Measurements from ENCODE around the gene RTEL1. TPM values are rescaled to one million over a fixed set of nuclear protein-coding genes. Genes with fewer than 3 reads are reported as not detected.

RTEL1 gene
- total RNA-seq, 1 experiment from 2014 or later = 33.4 TPM

DNA sequence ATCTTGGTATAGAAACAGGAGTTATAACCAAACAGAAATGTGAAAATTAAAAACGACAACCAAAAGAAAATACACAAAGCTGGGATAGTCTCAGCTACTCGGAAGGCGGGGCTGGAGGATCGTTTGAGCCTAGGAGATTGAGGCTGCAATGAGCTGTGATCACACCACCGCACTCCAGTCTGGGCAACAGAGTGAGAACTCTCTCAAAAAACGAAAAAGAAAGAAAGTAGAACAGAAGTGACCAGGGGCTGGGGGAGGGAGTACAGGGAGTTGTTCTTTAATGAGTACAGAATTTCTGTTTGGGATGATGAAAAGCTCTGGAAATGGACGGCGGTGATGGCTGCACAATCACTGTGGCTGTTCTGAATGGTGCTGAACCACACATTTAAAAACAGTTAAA, 37.1 kb upstream of the RTEL1 start:
- no peak overlapping the region for H4K5ac ChIP-seq (ENCODE audit: insufficient read length, low read depth, low read length)
- no CpG with 5 or more reads among the region's 8 CpGs for WGBS (ENCODE audit: extremely low coverage, insufficient read length, low lambda C conversion rate)
- H2BK20ac ChIP-seq (ENCODE audit: low read depth, low read length, poor library complexity, severe bottlenecking) = no peak overlapping the region
- no peak overlapping the region for H3K18ac ChIP-seq (ENCODE audit: insufficient read length, low read depth, low read length)
- H3K27me3 ChIP-seq (ENCODE audit: insufficient read depth, low read length) = no peaks in the 10 kb centered on the region
- H3K9ac ChIP-seq (ENCODE audit: extremely low read depth, insufficient read length, low read length) = no peak overlapping the region
- H3K23me2 ChIP-seq (ENCODE audit: insufficient read length, low read depth, low read length, poor library complexity, severe bottlenecking) = peaks cover under 1% of the 10 kb centered on the region
- H3K4ac ChIP-seq (ENCODE audit: low read depth, low read length) = no peak overlapping the region
- peaks cover 3% of the 10 kb centered on the region; the same call in 1 of the 2 replicates for H3K79me2 ChIP-seq (ENCODE audit: insufficient read depth, low read length)
- no peak overlapping the region for H3T11ph ChIP-seq (ENCODE audit: low read length)
- H3K9me3 ChIP-seq (ENCODE audit: control insufficient read depth, low read depth, low read length) = no peaks in the 10 kb centered on the region
- H2BK120ac ChIP-seq (ENCODE audit: low read depth, low read length, poor library complexity, severe bottlenecking) = no peak overlapping the region
- H4K91ac ChIP-seq (ENCODE audit: insufficient read length, low read depth, low read length) = no peak overlapping the region
- Mint-ChIP-seq H3K27ac (peak overlapping the region in 2 of 3 experiments; percentile 27 to 59; a peak in 4 of 7 replicates), H3K9me3 (peaks cover 4% of the 10 kb centered on the region in 2 experiments; a peak in 2 of 5 replicates), H3K36me3 (ENCODE audit: insufficient read depth in 1 of 3, low read depth in 3 of 3) (peaks cover 28 to 38% (median 34%) of the 10 kb centered on the region in 3 experiments), H3K27me3 (ENCODE audit: low read depth) (no peaks in the 10 kb centered on the region; the same call in 1 of the 2 replicates), H3K4me1 (peaks cover 19 to 21% of the 10 kb centered on the region in 2 experiments), H3K4me3 (no peak overlapping the region; a peak in 1 of 5 replicates)
- no peak overlapping the region for H3K56ac ChIP-seq (ENCODE audit: insufficient read length, low read depth, low read length)
- H3K4me2 ChIP-seq (ENCODE audit: insufficient read depth, insufficient read length, low read length) = no peak overlapping the region
- H3K23ac ChIP-seq (ENCODE audit: insufficient read length, low read depth, low read length) = no peak overlapping the region
- H4K8ac ChIP-seq (replicated peaks; ENCODE audit: insufficient read length, low read depth, low read length) = no peak overlapping the region
- no peak overlapping the region for H2AK5ac ChIP-seq (ENCODE audit: insufficient read length, low read length)
- H3K4me1 ChIP-seq (ENCODE audit: insufficient read depth, low read length) = no peaks in the 10 kb centered on the region; the same call in 1 of the 2 replicates
- TF ChIP-seq, protein P1, sequence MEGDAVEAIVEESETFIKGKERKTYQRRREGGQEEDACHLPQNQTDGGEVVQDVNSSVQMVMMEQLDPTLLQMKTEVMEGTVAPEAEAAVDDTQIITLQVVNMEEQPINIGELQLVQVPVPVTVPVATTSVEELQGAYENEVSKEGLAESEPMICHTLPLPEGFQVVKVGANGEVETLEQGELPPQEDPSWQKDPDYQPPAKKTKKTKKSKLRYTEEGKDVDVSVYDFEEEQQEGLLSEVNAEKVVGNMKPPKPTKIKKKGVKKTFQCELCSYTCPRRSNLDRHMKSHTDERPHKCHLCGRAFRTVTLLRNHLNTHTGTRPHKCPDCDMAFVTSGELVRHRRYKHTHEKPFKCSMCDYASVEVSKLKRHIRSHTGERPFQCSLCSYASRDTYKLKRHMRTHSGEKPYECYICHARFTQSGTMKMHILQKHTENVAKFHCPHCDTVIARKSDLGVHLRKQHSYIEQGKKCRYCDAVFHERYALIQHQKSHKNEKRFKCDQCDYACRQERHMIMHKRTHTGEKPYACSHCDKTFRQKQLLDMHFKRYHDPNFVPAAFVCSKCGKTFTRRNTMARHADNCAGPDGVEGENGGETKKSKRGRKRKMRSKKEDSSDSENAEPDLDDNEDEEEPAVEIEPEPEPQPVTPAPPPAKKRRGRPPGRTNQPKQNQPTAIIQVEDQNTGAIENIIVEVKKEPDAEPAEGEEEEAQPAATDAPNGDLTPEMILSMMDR (conservative IDR thresholded peaks at IDR 0.05) = no peak
- H2BK12ac ChIP-seq (ENCODE audit: insufficient read length, low read depth, low read length) = no peak overlapping the region
- no peak overlapping the region for H3K27ac ChIP-seq (ENCODE audit: insufficient read length, low read depth, low read length)
- H2BK5ac ChIP-seq (ENCODE audit: insufficient read length, low read length) = no peak overlapping the region
- no peak overlapping the region for H3K14ac ChIP-seq (ENCODE audit: insufficient read depth, low read length)
- H4K20me1 ChIP-seq (ENCODE audit: control insufficient read depth, insufficient read depth, insufficient read length) = no peaks in the 10 kb centered on the region
- no peak overlapping the region for H2BK15ac ChIP-seq (ENCODE audit: low read depth, low read length)
- no peak overlapping the region for H2AFZ ChIP-seq (ENCODE audit: low read length)
- H3K79me1 ChIP-seq (ENCODE audit: insufficient read depth, low read depth, low read length, poor library complexity, severe bottlenecking) = peaks cover 4% of the 10 kb centered on the region
- DNase-seq = no peak
